DND-41 (cell line): ENCODE measurements around the gene ST6GALNAC3.

Experiments
- ATAC-seq: fragments of 200-7000 bp; cut with Tn5 transposase; 3 replicates; pipeline ENCODE4 v1.9.1; 2021; ENCODE audit warnings: low read depth; ENCODE audit not compliant: insufficient read depth
- DNase-seq: peaks from one replicate; pipeline ENCODE4 v3.0.0-alpha.2; 2020
- H2AFZ ChIP-seq: 2 replicates; pipeline ENCODE4 v1.6.0; 2012; ENCODE audit warnings: low read depth, low read length
- H3K27ac ChIP-seq: 2 replicates; pipeline ENCODE4 v1.5.1; 2012; ENCODE audit warnings: low read length, inconsistent platforms
- H3K27me3 ChIP-seq: fragments of 200-600 bp; sonication (generic); 2 replicates; pipeline ENCODE4 v1.6.0; 2012; ENCODE audit warnings: low read length, mild to moderate bottlenecking, inconsistent platforms; ENCODE audit not compliant: insufficient read depth, poor library complexity
- H3K36me3 ChIP-seq: 2 replicates; pipeline ENCODE4 v1.5.1; 2012; ENCODE audit warnings: low read length, inconsistent platforms; ENCODE audit not compliant: insufficient read depth
- H3K4me1 ChIP-seq: 2 replicates; pipeline ENCODE4 v1.5.1; 2012; ENCODE audit warnings: mild to moderate bottlenecking, low read length; ENCODE audit not compliant: insufficient read depth
- H3K4me2 ChIP-seq: 2 replicates; pipeline ENCODE4 v1.6.0; 2012; ENCODE audit warnings: mild to moderate bottlenecking, moderate library complexity, low read length, inconsistent platforms; ENCODE audit not compliant: insufficient read depth
- H3K4me3 ChIP-seq, 2 experiments: fragments of 200-600 bp in 1 of 2; shearing (Covaris generic) in 1 of 2; 2 replicates each; pipeline ENCODE4 v1.5.1; 2012 to 2016; ENCODE audit warnings: inconsistent platforms in 2 of 2, low read length in 2 of 2, mild to moderate bottlenecking in 2 of 2, low read depth in 1 of 2, moderate library complexity in 1 of 2
- H3K79me2 ChIP-seq: 2 replicates; pipeline ENCODE4 v1.6.0; 2012; ENCODE audit warnings: low read length, inconsistent platforms; ENCODE audit not compliant: insufficient read depth
- H3K9ac ChIP-seq: 2 replicates; pipeline ENCODE4 v1.6.0; 2012; ENCODE audit warnings: low read depth, mild to moderate bottlenecking, inconsistent platforms, low read length, moderate library complexity
- H3K9me3 ChIP-seq: 2 replicates; pipeline ENCODE4 v1.5.1; 2012; ENCODE audit warnings: low read length, moderate library complexity, mild to moderate bottlenecking, inconsistent platforms; ENCODE audit not compliant: insufficient read depth, severe bottlenecking
- H4K20me1 ChIP-seq: 2 replicates; pipeline ENCODE4 v1.6.0; 2012; ENCODE audit warnings: low read length; ENCODE audit not compliant: insufficient read depth
- EZH2 ChIP-seq: IDR thresholded peaks from 3 replicates; pipeline ENCODE4 v1.6.1; 2012; ENCODE audit warnings: borderline replicate concordance, low read depth, mild to moderate bottlenecking, moderate library complexity, low read length, inconsistent platforms; ENCODE audit not compliant: severe bottlenecking
- TF ChIP-seq, protein P1 (sequence below): IDR thresholded peaks from 2 replicates; pipeline ENCODE4 v1.5.1; 2012; ENCODE audit warnings: borderline replicate concordance, low read length, moderate library complexity, mild to moderate bottlenecking; ENCODE audit not compliant: poor library complexity, severe bottlenecking; ENCODE audit errors: extremely low read depth

The ST6GALNAC3 gene

DNA sequence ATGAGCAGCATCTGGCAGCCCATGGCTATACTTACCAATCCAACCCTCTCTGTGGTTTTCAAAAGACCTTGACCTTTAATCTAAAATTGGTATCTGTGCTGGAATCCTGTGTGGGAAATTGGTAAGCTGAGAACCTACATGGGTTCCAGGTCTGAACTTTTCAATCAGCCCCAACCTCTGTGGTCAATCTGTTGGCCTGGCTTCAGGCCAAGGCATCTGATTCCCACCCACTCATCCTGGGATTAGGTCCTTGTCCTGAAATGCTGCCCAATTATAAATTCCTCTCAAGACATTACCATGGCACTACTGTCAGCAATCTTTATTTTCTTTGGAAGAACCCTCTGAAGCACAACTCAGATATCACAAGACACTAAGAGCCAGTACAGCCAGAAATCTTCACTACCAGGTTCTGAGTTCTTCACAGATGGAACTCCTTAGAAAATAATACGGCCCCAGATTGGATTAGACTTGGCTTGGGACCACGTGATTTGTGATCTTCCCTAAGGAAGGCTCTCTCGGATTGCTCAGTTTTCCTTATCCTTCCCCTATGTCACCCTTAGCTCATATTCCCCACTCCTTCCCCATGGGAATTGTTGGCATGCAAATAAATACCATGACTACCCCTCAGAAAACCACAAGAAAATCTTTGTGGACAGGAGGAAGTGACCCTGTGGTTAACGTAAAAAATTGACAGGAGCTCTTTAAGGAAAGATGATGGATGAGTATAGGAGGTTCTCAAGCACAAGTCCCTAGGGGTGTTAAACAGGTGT, 584.8 kb downstream of the ST6GALNAC3 start:
- Histone ChIP-seq H3K4me2 (no peak overlapping the region), H3K79me2 (no peaks in the 10 kb centered on the region), H3K4me3 (no peak overlapping the region), H3K4me1 (no peaks in the 10 kb centered on the region), H3K36me3 (no peaks in the 10 kb centered on the region), H3K9ac (no peak overlapping the region), H3K27ac (no peak overlapping the region), H3K27me3 (no peaks in the 10 kb centered on the region), H4K20me1 (no peaks in the 10 kb centered on the region), H3K9me3 (no peaks in the 10 kb centered on the region), H2AFZ (no peak overlapping the region)
- DNase-seq (no peak), ATAC-seq (no peak)
- TF ChIP-seq, protein P1, sequence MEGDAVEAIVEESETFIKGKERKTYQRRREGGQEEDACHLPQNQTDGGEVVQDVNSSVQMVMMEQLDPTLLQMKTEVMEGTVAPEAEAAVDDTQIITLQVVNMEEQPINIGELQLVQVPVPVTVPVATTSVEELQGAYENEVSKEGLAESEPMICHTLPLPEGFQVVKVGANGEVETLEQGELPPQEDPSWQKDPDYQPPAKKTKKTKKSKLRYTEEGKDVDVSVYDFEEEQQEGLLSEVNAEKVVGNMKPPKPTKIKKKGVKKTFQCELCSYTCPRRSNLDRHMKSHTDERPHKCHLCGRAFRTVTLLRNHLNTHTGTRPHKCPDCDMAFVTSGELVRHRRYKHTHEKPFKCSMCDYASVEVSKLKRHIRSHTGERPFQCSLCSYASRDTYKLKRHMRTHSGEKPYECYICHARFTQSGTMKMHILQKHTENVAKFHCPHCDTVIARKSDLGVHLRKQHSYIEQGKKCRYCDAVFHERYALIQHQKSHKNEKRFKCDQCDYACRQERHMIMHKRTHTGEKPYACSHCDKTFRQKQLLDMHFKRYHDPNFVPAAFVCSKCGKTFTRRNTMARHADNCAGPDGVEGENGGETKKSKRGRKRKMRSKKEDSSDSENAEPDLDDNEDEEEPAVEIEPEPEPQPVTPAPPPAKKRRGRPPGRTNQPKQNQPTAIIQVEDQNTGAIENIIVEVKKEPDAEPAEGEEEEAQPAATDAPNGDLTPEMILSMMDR, result no peak
- no peak for TF ChIP-seq EZH2

DNA sequence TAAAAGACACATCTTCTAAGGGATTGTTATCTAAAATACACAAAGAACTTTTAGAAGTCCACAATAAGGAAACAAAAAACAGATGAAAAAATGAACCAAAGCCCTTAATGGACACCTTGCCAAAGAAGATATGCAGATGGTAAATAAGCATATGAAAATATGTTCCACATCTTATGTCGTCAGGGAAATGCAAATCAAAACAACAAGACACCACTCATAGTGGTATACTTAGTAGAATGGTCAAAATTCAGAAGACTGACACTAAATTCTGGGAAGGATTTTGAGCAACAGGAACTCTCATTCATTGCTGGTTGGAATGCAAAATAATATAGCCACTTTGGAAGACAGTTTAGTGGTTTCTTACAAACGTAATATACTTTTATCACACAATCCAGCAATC, 587.0 kb downstream of the ST6GALNAC3 start:
- Histone ChIP-seq H3K4me3 (no peak overlapping the region), H4K20me1 (no peaks in the 10 kb centered on the region), H3K79me2 (no peaks in the 10 kb centered on the region), H3K36me3 (no peaks in the 10 kb centered on the region), H2AFZ (no peak overlapping the region), H3K9me3 (no peaks in the 10 kb centered on the region), H3K9ac (no peak overlapping the region), H3K27me3 (no peaks in the 10 kb centered on the region), H3K4me2 (no peak overlapping the region), H3K4me1 (no peaks in the 10 kb centered on the region), H3K27ac (no peak overlapping the region)
- TF ChIP-seq, protein P1, result no peak
- no peak for TF ChIP-seq EZH2
- DNase-seq (no peak), ATAC-seq (no peak)

DNA sequence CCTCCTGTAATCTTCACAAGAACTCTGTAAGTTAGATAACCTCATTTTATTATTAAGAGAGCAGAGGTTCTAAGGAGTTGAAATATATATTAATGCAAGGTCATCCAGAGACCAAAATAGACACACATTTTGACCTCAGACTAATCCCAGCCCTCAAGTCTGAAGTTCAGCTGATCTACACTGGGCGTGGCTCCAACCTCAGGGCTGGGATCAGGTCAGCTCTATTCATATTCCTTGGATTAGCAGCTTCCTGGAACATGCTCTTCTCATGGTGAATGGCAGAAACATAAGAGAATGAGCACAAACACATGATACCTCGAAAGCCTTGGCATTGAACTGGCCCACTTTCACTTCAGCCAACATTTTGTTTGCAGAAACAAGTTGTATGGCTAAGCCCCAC, 592.0 kb downstream of the ST6GALNAC3 start:
- TF ChIP-seq, protein P1, result no peak
- TF ChIP-seq EZH2, result no peak
- H3K36me3 ChIP-seq, result no peaks in the 10 kb centered on the region
- no peak for ATAC-seq
- H2AFZ ChIP-seq, result no peak overlapping the region
- H3K9ac ChIP-seq, result no peak overlapping the region
- no peaks in the 10 kb centered on the region for H3K79me2 ChIP-seq
- H3K4me2 ChIP-seq, result no peak overlapping the region
- H3K27ac ChIP-seq, result no peak overlapping the region
- no peaks in the 10 kb centered on the region for H3K27me3 ChIP-seq
- no peak for DNase-seq
- H4K20me1 ChIP-seq, result no peaks in the 10 kb centered on the region
- H3K9me3 ChIP-seq, result no peaks in the 10 kb centered on the region
- no peaks in the 10 kb centered on the region for H3K4me1 ChIP-seq
- H3K4me3 ChIP-seq, result no peak overlapping the region

DNA sequence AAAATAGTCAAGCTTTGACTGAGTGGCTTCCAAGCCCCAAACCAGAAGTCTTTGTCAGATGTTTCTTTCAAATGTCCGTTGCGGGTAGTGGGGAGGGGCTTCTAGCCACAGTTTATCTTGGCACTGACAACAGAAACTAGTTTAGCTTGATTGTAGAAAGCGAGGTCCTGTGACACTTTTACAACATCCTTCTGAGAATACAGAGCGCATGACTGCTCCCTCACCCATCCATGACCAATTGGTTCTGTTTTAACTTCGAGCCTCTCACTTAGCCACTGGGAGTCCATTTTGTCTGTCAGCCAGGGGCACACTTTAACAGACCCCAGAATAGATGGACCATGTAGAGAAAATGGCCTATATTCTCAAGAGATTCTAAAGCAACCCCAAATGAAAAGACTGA, 593.5 kb downstream of the ST6GALNAC3 start:
- ATAC-seq (no peak), DNase-seq (no peak)
- H3K4me2 ChIP-seq, result no peak overlapping the region
- H3K4me3 ChIP-seq, result no peak overlapping the region
- H2AFZ ChIP-seq, result no peak overlapping the region; the same call in 1 of the 2 replicates
- no peak overlapping the region for H3K9ac ChIP-seq
- no peak for TF ChIP-seq EZH2
- TF ChIP-seq, protein P1, result no peak
- no peaks in the 10 kb centered on the region for H4K20me1 ChIP-seq
- H3K36me3 ChIP-seq, result no peaks in the 10 kb centered on the region
- H3K27me3 ChIP-seq, result no peaks in the 10 kb centered on the region
- no peak overlapping the region for H3K27ac ChIP-seq
- no peaks in the 10 kb centered on the region for H3K79me2 ChIP-seq
- no peaks in the 10 kb centered on the region for H3K9me3 ChIP-seq
- no peaks in the 10 kb centered on the region for H3K4me1 ChIP-seq
